TTC549 (cell line): ENCODE results near the gene PHETA2.
"Not testable (repeated sequence)": the region's sequence is repeated elsewhere in the genome, so short reads cannot be mapped to it uniquely, and the experiment has no call there.

Source experiments
- FAIRE-seq: peaks from 2 replicates; lab custom pipeline; 2012; peaks lifted over from hg19 to GRCh38; lab: Jason Lieb, UNC

PHETA2 gene

GRCh38 chr22:42111798-42112197 is 37.8 kb downstream of the PHETA2 start:
- no peak for FAIRE-seq

DNA sequence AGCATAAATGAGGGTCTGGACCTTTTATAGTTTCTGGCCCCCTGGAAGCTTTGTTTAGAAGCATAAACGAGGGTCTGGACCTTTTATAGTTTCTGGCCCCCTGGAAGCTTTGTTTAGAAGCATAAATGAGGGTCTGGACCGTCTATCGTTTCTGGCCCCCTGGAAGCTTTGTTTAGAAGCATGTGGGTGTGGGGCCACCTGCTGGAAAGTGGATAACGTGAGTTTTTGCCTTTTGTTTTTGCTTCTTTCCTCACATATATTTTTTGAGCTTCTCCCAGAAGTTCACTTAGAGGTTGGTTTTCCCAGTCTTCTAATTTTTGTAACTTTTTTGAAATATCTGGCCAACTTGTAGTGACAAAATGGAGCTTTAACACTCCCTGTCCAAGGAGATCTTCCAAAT is 38.7 kb downstream of the PHETA2 start:
- not testable (repeated sequence) for FAIRE-seq

DNA sequence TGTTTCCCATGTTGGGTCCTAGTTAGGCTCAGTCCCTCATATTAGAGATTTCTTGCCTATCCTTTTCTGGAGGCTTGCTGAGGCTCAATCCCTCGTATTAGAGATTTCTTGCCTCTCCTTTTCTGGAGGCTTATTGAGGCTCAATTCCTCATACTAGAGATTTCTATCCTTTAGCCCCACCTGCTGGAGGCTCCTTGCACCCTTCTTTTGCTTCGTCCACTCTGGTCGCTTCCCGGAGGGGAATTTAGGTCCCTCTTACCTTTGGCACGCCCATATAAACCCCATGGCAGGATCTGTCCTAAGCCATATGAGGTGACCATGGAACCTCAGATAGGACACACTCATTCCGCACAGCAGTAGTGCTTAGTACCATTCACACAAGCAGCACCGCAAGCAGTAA is 40.7 kb downstream of the PHETA2 start:
- no peak for FAIRE-seq

DNA sequence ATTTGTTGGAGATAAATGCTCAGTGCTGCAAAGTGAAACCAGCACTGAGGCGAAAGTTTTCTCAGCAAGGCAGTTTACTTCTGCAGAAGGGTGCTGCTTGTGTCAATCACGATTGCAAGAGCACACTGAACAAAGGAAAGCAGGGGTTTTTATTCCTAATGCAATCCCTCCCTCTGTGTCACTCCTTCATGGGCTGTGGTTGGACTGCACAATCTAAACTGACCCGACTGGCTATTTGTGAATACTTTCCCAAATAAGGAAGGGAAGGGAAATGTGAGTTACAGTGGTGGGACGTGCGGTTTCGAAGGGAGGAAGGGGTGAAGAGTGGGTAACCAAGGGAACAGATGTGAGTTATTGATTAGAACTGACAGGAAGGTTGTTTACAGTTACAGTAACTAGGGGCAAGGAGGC is 41.4 kb downstream of the PHETA2 start:
- not testable (repeated sequence) for FAIRE-seq

- no peak for FAIRE-seq
Observed at GRCh38 chr22:42116848-42117424, 42.9 kb downstream of the PHETA2 start.

DNA sequence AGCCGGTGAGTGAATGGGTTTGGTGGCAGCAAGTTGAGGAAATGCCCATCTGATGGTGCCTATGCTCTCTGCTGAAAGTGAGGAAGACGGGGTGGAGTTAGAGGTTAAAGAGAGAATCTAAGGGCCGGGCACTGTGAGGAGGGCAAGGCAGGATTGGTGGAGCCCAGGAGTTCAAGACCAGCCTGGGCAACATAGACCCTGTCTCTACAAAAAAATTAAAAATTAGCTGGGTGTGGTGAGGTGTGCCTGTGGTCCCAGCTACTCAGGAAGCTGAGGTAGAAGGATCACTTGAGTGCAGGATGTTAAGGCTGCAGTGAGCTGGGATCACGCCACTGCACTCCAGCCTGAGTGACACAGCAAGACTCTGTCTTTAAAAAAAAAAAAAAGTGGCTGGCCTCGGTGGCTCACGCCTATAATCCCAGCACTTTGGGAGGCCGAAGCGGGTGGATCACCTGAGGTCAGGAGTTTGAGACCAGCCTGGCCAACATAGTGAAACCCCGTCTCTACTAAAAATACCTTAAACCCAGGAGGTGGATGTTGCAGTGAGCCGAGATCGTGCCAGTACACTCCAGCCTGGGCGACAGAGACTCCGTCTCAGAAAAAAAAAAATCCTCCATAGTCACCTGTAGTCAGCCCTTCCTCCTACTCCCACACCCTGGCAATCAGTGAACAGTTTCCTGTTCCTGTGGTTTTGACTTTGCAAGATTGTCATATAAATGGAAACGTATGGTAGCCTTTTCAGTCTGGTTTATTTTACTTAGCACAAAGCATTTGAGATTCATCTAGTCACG is 46.4 kb downstream of the PHETA2 start:
- FAIRE-seq = not testable (repeated sequence)

GRCh38 chr22:42123529-42123928 is 49.5 kb downstream of the PHETA2 start:
- not testable (repeated sequence) for FAIRE-seq

DNA sequence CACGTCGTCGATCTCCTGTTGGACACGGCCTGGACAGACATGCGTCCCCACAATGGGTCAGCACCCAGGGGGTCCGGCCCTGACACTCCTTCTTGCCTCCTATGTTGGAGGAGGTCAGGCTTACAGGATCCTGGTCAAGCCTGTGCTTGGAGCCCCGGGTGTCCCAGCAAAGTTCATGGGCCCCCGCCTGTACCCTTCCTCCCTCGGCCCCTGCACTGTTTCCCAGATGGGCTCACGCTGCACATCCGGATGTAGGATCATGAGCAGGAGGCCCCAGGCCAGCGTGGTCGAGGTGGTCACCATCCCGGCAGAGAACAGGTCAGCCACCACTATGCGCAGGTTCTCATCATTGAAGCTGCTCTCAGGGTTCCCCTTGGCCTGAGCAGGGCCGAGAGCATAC is 53.6 kb downstream of the PHETA2 start:
- no peak for FAIRE-seq

- not testable (repeated sequence) for FAIRE-seq
Observed at GRCh38 chr22:42128007-42128406, 54.0 kb downstream of the PHETA2 start.
